Sigmoid colon (tissue), 4 donors: ENCODE data around the gene MOGAT3.

ENCODE experiments used
- CTCF ChIP-seq, 4 experiments: fragments of 450-650 bp in 3 of 4; fragments of 200-600 bp in 1 of 4; IDR thresholded peaks; one replicate each; pipeline ENCODE4 v1.5.1; 2016 to 2019; ENCODE audit warnings: antibody characterized with exemption in 4 of 4, mild to moderate bottlenecking in 3 of 4, moderate library complexity in 2 of 4
- EP300 ChIP-seq, 4 donors: sonication (generic); formaldehyde crosslinking; IDR thresholded peaks; one replicate each; pipeline ENCODE4 v1.6.1; 2017; ENCODE audit warnings: antibody characterized with exemption in 4 of 4
- POLR2A ChIP-seq, 2 donors: fragments of 450-650 bp; IDR thresholded peaks; one replicate each; pipeline ENCODE4 v1.6.1; 2016; ENCODE audit warnings: antibody characterized with exemption in 2 of 2, mild to moderate bottlenecking in 2 of 2, moderate library complexity in 2 of 2
- POLR2AphosphoS5 ChIP-seq, 4 donors: sonication (generic); formaldehyde crosslinking; IDR thresholded peaks; one replicate each; pipeline ENCODE4 v1.6.1; 2017; ENCODE audit warnings: antibody characterized with exemption in 4 of 4

- no peak for TF ChIP-seq CTCF (IDR thresholded peaks at IDR 0.05)
- TF ChIP-seq POLR2AphosphoS5 (IDR thresholded peaks at IDR 0.05): no peak
- no peak for TF ChIP-seq POLR2A (IDR thresholded peaks at IDR 0.05)
- TF ChIP-seq EP300 (IDR thresholded peaks at IDR 0.05): no peak
These were observed 48.8 kb downstream of the MOGAT3 start for GRCh38 chr7:101151908-101152651.
